Keratinocyte (primary cell): ENCODE measurements around the gene RRP1. TPM values are rescaled to one million over a fixed set of nuclear protein-coding genes. Genes with fewer than 3 reads are reported as not detected.

Experiments used
- DNase-seq: peaks from one replicate; pipeline ENCODE4 v3.0.0-alpha.2; 2011; ENCODE audit warnings: low read depth, missing footprints, low spot score
- FAIRE-seq: peaks from 2 replicates; lab custom pipeline; 2011; peaks lifted over from hg19 to GRCh38; lab: Jason Lieb, UNC
- H2AFZ ChIP-seq: 2 replicates; pipeline ENCODE4 v1.6.0; 2012; ENCODE audit warnings: low read length, control low read depth, inconsistent platforms; ENCODE audit not compliant: control insufficient read depth
- H3K27ac ChIP-seq: 2 replicates; pipeline ENCODE4 v1.5.1; 2011; ENCODE audit warnings: low read length; ENCODE audit not compliant: control insufficient read depth, insufficient read depth
- H3K27me3 ChIP-seq: 3 replicates; pipeline ENCODE4 v1.6.0; 2011; ENCODE audit warnings: low read length; ENCODE audit not compliant: control insufficient read depth, insufficient read depth; ENCODE audit errors: extremely low read depth
- H3K36me3 ChIP-seq, 2 experiments: 2 replicates in 1 of 2; 3 replicates in 1 of 2; pipeline ENCODE4 v1.5.1; 2011; ENCODE audit warnings: low read length in 2 of 2, mild to moderate bottlenecking in 1 of 2; ENCODE audit not compliant: control insufficient read depth in 2 of 2, insufficient read depth in 2 of 2; ENCODE audit errors: extremely low read depth in 1 of 2
- H3K4me1 ChIP-seq: 3 replicates; pipeline ENCODE4 v1.5.1; 2011; ENCODE audit warnings: low read length; ENCODE audit not compliant: control insufficient read depth, insufficient read depth; ENCODE audit errors: extremely low read depth
- H3K4me2 ChIP-seq: 3 replicates; pipeline ENCODE4 v1.6.0; 2011; ENCODE audit warnings: low read depth, low read length; ENCODE audit not compliant: control insufficient read depth, insufficient read depth; ENCODE audit errors: extremely low read depth
- H3K4me3 ChIP-seq, 3 experiments: fragments of 200-600 bp in 1 of 3; sonication (generic) in 1 of 3; 2 replicates in 2 of 3; 3 replicates in 1 of 3; pipeline ENCODE4 v1.5.1; 2011 to 2016; ENCODE audit warnings: low read length in 3 of 3, mild to moderate bottlenecking in 3 of 3, control low read depth in 2 of 3, inconsistent platforms in 1 of 3, low read depth in 1 of 3, mixed read lengths in 1 of 3, mixed run types in 1 of 3, moderate library complexity in 1 of 3; ENCODE audit not compliant: control insufficient read depth in 2 of 3, insufficient read depth in 2 of 3; ENCODE audit errors: extremely low read depth in 1 of 3
- H3K79me2 ChIP-seq: 2 replicates; pipeline ENCODE4 v1.6.0; 2012; ENCODE audit warnings: low read length; ENCODE audit not compliant: control insufficient read depth, insufficient read depth
- H3K9ac ChIP-seq: 3 replicates; pipeline ENCODE4 v1.6.0; 2011; ENCODE audit warnings: low read length; ENCODE audit not compliant: control insufficient read depth, insufficient read depth; ENCODE audit errors: extremely low read depth
- H3K9me1 ChIP-seq: 3 replicates; pipeline ENCODE4 v1.6.0; 2011; ENCODE audit warnings: low read length; ENCODE audit not compliant: control insufficient read depth, insufficient read depth; ENCODE audit errors: extremely low read depth
- H3K9me3 ChIP-seq: 2 replicates; pipeline ENCODE4 v1.5.1; 2012; ENCODE audit warnings: low read depth, low read length; ENCODE audit not compliant: control insufficient read depth
- H4K20me1 ChIP-seq: 3 replicates; pipeline ENCODE4 v1.6.0; 2011; ENCODE audit warnings: low read length; ENCODE audit not compliant: control insufficient read depth, insufficient read depth; ENCODE audit errors: extremely low read depth
- CTCF ChIP-seq, 3 experiments: IDR thresholded peaks in 1 of 3; conservative IDR thresholded peaks in 1 of 3; optimal IDR thresholded peaks in 1 of 3; 2 replicates in 2 of 3; 3 replicates in 1 of 3; pipeline versions ENCODE3 to v1.5.1; 2011; ENCODE audit warnings: low read length in 3 of 3, mild to moderate bottlenecking in 3 of 3, moderate library complexity in 2 of 3, control low read depth in 1 of 3, inconsistent platforms in 1 of 3; ENCODE audit not compliant: insufficient read depth in 2 of 3; ENCODE audit errors: extremely low read depth in 1 of 3
- EZH2 ChIP-seq: IDR thresholded peaks from one replicate; pipeline ENCODE4 v1.6.1; 2012; ENCODE audit warnings: inconsistent platforms, mild to moderate bottlenecking, low read length, moderate library complexity
- dilution Hi-C: fragments of 300-500 bp; cut with MboI; formaldehyde crosslinking; loops from one replicate; pipeline ENCODE4 v1.7.0; 2020; ENCODE audit warnings: low sequenced_read_pairs; ENCODE audit not compliant: extremely low pct_ligation_motif_present
- polyA plus RNA-seq, 5 experiments: library from polyadenylated mRNA; depleted of rRNA in 3 of 5; stranded (reverse) in 3 of 5; stranded (forward) in 1 of 5; unstranded in 1 of 5; fragments of >200 nt; gene quantifications; 1 replicate in 1 of 5; 2 replicates in 3 of 5; 3 replicates in 1 of 5; pipeline versions ENCODE4 v1.2.1 to v1.2.3, GENCODE V29; 2011 to 2012; ENCODE audit warnings: missing spikeins in 2 of 5, low read depth in 1 of 5, low replicate concordance in 1 of 5

Gene RRP1
- polyA plus RNA-seq, 1 donor (not counting 4 experiments of a cell fraction or from before 2014, with no cell fraction given): 25.0 TPM

- FAIRE-seq: no peak
- dilution Hi-C loops: no loop called here
Observed at GRCh38 chr21:43813656-43813980, 24.2 kb downstream of the RRP1 start.

GRCh38 chr21:43814215-43815106, 25.1 kb downstream of the RRP1 start:
- Histone ChIP-seq H3K9me1 (no peaks in the 10 kb centered on the region), H3K36me3 (no peaks in the 10 kb centered on the region), H3K9ac (no peak overlapping the region), H3K27ac (no peak overlapping the region), H3K4me3 (no peak overlapping the region), H4K20me1 (no peaks in the 10 kb centered on the region), H3K4me2 (no peak overlapping the region), H2AFZ (no peak overlapping the region), H3K79me2 (no peaks in the 10 kb centered on the region), H3K4me1 (peaks cover 45% of the 10 kb centered on the region), H3K27me3 (no peaks in the 10 kb centered on the region), H3K9me3 (peaks cover 2% of the 10 kb centered on the region)
- no peak for FAIRE-seq
- TF ChIP-seq CTCF (optimal IDR thresholded peaks at IDR 0.05 in 1 of 3, IDR thresholded peaks at IDR 0.05 in 1 of 3, conservative IDR thresholded peaks at IDR 0.05 in 1 of 3; ENCODE audit: extremely low read depth in 1 of 3, insufficient read depth in 2 of 3, low read length in 3 of 3) (no peak), EZH2 (no peak)
- DNase-seq: no peak
- dilution Hi-C loops: no loop called here

More at GRCh38 chr21:43813656-43813980, 24.2 kb downstream of the RRP1 start:
- no peak overlapping the region for H3K27ac ChIP-seq
- H3K9me3 ChIP-seq: peaks cover 1% of the 10 kb centered on the region
- no peak overlapping the region for H3K4me2 ChIP-seq
- H3K9ac ChIP-seq: no peak overlapping the region
- H3K27me3 ChIP-seq: no peaks in the 10 kb centered on the region
- H3K36me3 ChIP-seq: no peaks in the 10 kb centered on the region
- DNase-seq: no peak
- TF ChIP-seq CTCF (optimal IDR thresholded peaks at IDR 0.05 in 1 of 3, IDR thresholded peaks at IDR 0.05 in 1 of 3, conservative IDR thresholded peaks at IDR 0.05 in 1 of 3; ENCODE audit: extremely low read depth in 1 of 3, insufficient read depth in 2 of 3, low read length in 3 of 3): no peak
- no peak for TF ChIP-seq EZH2
- no peak overlapping the region for H2AFZ ChIP-seq
- H3K4me3 ChIP-seq: no peak overlapping the region
- H3K79me2 ChIP-seq: no peaks in the 10 kb centered on the region
- peaks cover 53% of the 10 kb centered on the region for H3K4me1 ChIP-seq
- H4K20me1 ChIP-seq: no peaks in the 10 kb centered on the region
- H3K9me1 ChIP-seq: no peaks in the 10 kb centered on the region
